HG03196 (cell line): ENCODE results near the gene ZNF219.

Experiments
- ATAC-seq: cut with Tn5 transposase; IDR thresholded peaks from one replicate; pipeline ENCODE4 v1.9.1; 2021; ENCODE audit not compliant: unreplicated experiment

The ZNF219 gene

GRCh38 chr14:21098076-21098891, at the start of gene ZNF219:
Gene ZNF219, minus strand, starts transcription at chr14:21098655. Its CDS starts 5,064 bp downstream, at chr14:21093591.
- ATAC-seq = no peak

DNA sequence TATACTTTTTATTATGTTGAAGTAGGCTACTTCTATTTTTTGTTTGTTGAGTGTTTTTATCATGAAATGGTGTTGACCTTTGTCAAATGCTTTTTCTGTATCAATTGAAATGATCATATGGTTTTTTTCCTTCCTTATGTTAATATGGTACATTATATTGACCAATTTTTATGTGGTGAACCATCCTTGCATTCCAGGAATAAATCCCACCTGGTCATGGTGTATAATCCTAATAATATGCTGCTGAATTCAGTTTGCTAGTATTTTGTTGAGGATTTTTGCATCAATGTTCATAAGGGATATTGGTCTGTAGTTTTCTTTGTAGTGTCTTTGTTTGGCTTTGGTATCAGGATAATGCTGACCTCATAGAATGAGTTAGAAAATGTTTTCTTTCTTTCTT, 47.0 kb upstream of the ZNF219 start:
- ATAC-seq = no peak

- ATAC-seq = no peak
Observed at GRCh38 chr14:21142357-21142756, 43.9 kb upstream of the ZNF219 start.

DNA sequence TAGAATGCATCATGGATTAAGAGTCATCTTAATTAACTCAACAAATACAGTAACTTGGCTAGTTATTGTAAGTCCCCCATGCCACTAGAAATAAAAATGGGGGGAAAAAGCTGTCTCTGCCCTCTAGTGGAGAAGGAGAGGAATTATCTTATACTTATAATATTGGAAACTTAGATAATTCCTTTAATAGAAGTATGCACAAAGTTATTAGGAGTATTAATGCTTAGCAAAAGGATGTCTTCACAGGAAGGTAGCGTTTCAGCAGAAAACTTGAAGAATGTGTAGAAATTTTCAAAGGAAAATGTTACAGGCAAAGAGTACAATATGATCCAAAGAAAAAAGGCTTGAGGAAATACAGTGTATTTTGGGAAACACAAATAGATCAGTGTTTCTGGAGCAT, 37.6 kb upstream of the ZNF219 start:
- ATAC-seq = no peak

GRCh38 chr14:21133901-21134300, 35.4 kb upstream of the ZNF219 start:
- ATAC-seq = no peak

DNA sequence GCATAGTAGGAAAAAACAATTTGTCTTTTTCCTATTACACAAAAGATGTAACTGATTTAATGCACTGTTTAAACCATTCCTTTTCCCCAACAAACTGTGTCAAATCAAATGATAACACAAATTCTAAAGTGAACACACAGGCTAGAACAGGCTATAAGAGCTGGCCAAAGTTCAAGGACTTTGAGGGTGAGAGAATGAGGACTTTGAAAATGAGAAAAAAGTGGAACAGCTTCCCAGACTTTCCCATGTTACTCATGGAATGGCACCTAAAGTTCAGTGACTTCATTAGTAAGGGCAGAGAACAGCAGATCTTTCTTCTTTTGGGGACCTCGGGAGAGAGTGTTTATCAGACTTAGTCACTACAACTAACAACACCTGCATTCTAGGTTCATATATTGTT, 25.0 kb upstream of the ZNF219 start:
- no peak for ATAC-seq

GRCh38 chr14:21121122-21121521, 22.7 kb upstream of the ZNF219 start:
- no peak for ATAC-seq

DNA sequence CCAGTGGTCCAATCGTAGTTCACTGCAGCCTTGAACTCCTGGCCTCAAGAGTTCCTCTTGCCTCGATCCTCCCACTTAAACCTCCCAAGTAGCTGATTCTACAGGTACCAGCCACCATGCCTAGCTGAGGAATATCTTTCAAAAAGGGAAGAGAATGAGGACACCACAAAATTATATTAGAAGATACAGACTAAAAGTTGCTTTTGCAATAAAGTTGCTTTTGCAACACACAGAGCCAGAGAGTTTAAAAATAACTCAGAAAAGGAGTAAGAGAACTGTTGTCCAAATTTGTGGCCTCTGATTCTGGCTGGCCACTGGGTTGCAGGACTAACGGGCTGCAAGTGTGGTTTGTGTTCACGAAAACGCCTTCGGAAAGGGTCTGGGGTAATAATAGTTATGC, 22.2 kb upstream of the ZNF219 start:
- ATAC-seq = no peak

- no peak for ATAC-seq
Observed at GRCh38 chr14:21118933-21119332, 20.5 kb upstream of the ZNF219 start.

- ATAC-seq = no peak
Observed at GRCh38 chr14:21113369-21113768, 14.9 kb upstream of the ZNF219 start.

- no peak for ATAC-seq
Observed at GRCh38 chr14:21112255-21112654, 13.8 kb upstream of the ZNF219 start.

- ATAC-seq = no peak
Observed at GRCh38 chr14:21109377-21110138, 11.1 kb upstream of the ZNF219 start.

- no peak for ATAC-seq
Observed at GRCh38 chr14:21108791-21109190, 10.3 kb upstream of the ZNF219 start.

DNA sequence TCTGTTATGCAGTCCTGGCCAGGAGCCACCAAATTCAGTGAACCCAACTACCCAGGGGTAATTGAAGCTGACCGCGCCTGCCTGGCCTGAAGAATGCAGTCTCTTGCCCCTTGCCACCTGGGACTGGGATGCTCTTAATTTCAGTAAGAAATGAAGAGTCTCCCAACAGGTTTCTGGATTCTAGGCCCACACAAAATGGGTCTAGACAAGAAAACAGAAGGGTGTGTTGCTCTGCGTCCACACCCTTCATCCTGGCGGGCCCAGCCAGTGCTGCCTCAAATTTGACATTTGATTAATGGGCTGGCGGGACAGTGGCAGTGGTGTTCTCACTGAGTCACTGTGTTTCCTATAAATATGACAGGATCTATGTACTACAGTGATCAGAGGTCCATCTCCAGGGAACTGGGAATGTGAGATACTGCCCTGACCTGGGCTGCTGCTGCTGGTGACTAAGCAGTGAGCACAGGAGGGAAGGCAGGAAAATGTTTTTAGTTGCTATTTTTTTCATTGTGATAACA, 8.9 kb upstream of the ZNF219 start:
- no peak for ATAC-seq

- no peak for ATAC-seq
Observed at GRCh38 chr14:21106498-21107282, 8.2 kb upstream of the ZNF219 start.

GRCh38 chr14:21106176-21106497, 7.7 kb upstream of the ZNF219 start:
- no peak for ATAC-seq

DNA sequence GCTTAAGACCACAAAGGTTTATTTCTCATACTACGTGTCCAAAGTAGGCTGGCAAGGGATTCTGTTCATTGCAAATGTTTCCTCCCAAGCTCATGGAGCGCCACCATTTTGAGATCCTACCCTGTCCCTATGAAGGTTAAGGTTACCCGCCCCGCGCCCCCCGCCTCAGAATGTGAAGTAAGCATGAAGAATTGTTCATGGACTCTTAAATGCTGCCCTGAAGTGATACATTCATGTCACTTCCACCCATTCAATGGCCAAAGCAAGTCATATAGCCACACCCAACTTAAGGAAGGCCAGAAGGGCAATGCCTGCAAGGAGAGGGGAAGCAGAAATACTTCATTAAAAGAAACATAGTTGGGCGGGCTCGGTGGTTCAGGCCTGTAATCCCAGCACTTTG, 6.6 kb upstream of the ZNF219 start:
- no peak for ATAC-seq

DNA sequence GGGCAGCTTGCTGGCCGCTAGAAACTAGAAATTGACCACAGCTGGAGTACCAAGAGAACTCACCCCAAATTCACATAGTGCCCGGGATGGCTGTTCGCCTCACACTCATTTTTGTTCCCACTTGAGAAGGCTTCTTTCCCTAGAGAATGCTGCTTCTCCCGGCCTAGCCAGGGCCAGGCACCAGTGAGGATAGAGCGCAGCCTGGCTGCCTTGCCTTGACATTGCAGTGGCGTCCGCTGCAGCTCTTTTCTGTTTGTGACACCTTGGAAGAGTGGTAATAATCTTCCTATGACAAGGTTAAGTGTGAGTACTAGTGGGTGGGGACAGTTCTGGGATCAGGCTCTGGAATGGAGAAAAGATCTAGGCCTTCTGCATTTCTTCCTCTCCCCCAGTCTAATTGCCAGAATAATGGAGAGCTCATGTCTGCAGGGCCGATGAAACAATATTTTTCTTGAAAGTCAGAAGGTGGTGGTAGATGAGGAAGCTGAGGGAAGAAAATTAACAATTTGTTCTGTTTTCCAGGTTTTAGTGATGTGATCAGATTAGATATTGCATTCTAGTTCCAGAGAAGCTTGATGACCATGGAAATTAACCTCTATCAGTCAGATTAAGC, 6.1 kb upstream of the ZNF219 start:
- peak; percentile 37 for ATAC-seq

DNA sequence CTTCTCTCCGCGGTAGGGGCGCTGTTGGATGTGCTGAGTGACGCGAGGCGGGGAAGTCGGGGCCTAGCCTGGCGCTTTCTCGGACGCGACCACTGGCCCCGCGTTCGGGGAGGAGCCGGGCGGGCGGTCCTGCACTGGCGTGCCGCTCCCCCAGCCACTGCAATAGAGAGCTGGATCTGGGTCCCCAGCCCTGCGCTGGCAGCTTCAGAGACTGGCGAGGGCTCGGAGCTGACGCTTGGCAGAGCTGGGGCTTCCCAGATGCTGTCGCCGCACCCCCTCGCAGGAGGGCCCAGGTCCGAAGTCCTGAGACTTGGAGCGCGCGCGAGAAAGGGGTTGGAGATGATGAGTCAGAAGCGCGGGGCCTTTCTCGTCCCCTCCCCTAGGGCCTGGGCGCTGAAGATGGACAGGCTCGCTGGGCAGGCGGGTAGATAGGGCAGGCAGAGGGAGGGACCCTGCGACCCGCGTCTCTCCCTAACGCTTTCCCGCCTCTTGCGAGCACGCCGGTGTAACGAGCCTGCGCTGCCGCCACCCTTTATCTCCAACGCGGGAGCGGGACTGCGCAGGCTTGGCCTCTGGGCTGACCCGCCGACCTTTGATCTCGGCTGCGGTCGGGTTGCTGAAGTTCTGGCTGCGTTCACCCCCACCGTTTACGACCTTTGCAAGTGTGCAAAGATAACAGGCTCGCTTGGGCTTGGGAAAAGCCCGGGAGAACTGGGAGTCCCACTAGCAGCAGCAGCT, 5.4 kb upstream of the ZNF219 start:
- peak; percentile 89 for ATAC-seq

GRCh38 chr14:21103411-21103709, 4.9 kb upstream of the ZNF219 start:
- no peak for ATAC-seq
